H1 (cell line): ENCODE measurements around the gene PLA1A. TPM values are rescaled to one million over a fixed set of nuclear protein-coding genes. Genes with fewer than 3 reads are reported as not detected.

Source experiments
- CTCF ChIA-PET: fragments of 300-600 bp; sonication (Branson Sonifier 250); formaldehyde crosslinking; loops from one replicate; lab custom pipeline; 2021; ENCODE audit not compliant: partially characterized antibody; lab: Charles Lee
- POLR2A ChIA-PET: fragments of 300-600 bp; sonication (Branson Sonifier 250); formaldehyde crosslinking; loops from one replicate; lab custom pipeline; 2021; ENCODE audit warnings: inconsistent platforms; ENCODE audit not compliant: partially characterized antibody; lab: Charles Lee
- DNase-seq, 2 experiments: peaks; one replicate each; pipeline versions ENCODE4 v3.0.0 to v3.0.0-alpha.2; 2010 to 2022; ENCODE audit warnings: low spot score in 2 of 2, low read depth in 1 of 2, mixed read lengths in 1 of 2
- FAIRE-seq: peaks from 2 replicates; lab custom pipeline; 2011; peaks lifted over from hg19 to GRCh38; lab: Jason Lieb, UNC
- H2AFZ ChIP-seq: 2 replicates; pipeline ENCODE4 v1.8.1; 2012; ENCODE audit warnings: low read length, inconsistent platforms
- H2AK5ac ChIP-seq: 2 replicates; pipeline ENCODE4 v1.6.1; 2013; ENCODE audit warnings: low read depth, low read length
- H2BK120ac ChIP-seq: replicated peaks from 2 replicates; pipeline ENCODE3; 2013; ENCODE audit warnings: low read depth, low read length, inconsistent platforms
- H2BK12ac ChIP-seq: 2 replicates; pipeline ENCODE4 v1.6.1; 2013; ENCODE audit warnings: low read depth, low read length
- H2BK15ac ChIP-seq: 2 replicates; pipeline ENCODE4 v1.6.1; 2013; ENCODE audit warnings: low read length
- H2BK20ac ChIP-seq: 2 replicates; pipeline ENCODE4 v1.6.1; 2013; ENCODE audit warnings: low read length
- H2BK5ac ChIP-seq: 2 replicates; pipeline ENCODE4 v1.6.1; 2013; ENCODE audit warnings: low read depth, low read length
- H3K14ac ChIP-seq: 2 replicates; pipeline ENCODE4 v1.6.1; 2013; ENCODE audit warnings: inconsistent platforms; ENCODE audit not compliant: insufficient read length
- H3K18ac ChIP-seq: 2 replicates; pipeline ENCODE4 v1.6.1; 2013; ENCODE audit warnings: low read length; ENCODE audit errors: extremely low read depth
- H3K23ac ChIP-seq: 2 replicates; pipeline ENCODE4 v1.6.1; 2013; ENCODE audit warnings: inconsistent platforms; ENCODE audit not compliant: insufficient read length
- H3K23me2 ChIP-seq: 2 replicates; pipeline ENCODE4 v1.6.1; 2013; ENCODE audit warnings: low read depth, low read length
- H3K27ac ChIP-seq: 2 replicates; pipeline ENCODE4 v1.6.1; 2011; ENCODE audit warnings: low read depth, low read length, inconsistent platforms
- H3K27me3 ChIP-seq, 4 experiments: replicated peaks in 1 of 4; 1 replicate in 1 of 4; 2 replicates in 3 of 4; pipeline versions ENCODE4 v1.6.1 to v1.8.1; 2011 to 2013; ENCODE audit warnings: low read length in 3 of 4, mild to moderate bottlenecking in 3 of 4, inconsistent platforms in 2 of 4, mixed read lengths in 2 of 4, moderate library complexity in 1 of 4; ENCODE audit not compliant: control insufficient read depth in 3 of 4, insufficient read depth in 3 of 4; ENCODE audit errors: extremely low read depth in 1 of 4
- H3K36me3 ChIP-seq, 4 experiments: 2 replicates each; pipeline versions ENCODE4 v1.6.1 to v1.8.1; 2011 to 2013; ENCODE audit warnings: mild to moderate bottlenecking in 4 of 4, low read length in 3 of 4, moderate library complexity in 2 of 4, control low read depth in 1 of 4, inconsistent platforms in 1 of 4; ENCODE audit not compliant: insufficient read depth in 4 of 4, control insufficient read depth in 2 of 4
- H3K4ac ChIP-seq: replicated peaks from 2 replicates; pipeline ENCODE3; 2013; ENCODE audit warnings: low read length, low read depth, mixed read lengths, inconsistent platforms; ENCODE audit not compliant: insufficient read length
- H3K4me1 ChIP-seq, 4 experiments: replicated peaks in 1 of 4; 1 replicate in 1 of 4; 2 replicates in 3 of 4; pipeline versions ENCODE4 v1.6.1 to v1.8.1; 2011 to 2013; ENCODE audit warnings: low read length in 3 of 4, inconsistent platforms in 2 of 4, mixed read lengths in 1 of 4; ENCODE audit not compliant: insufficient read depth in 4 of 4, control insufficient read depth in 3 of 4
- H3K4me2 ChIP-seq, 2 experiments: 2 replicates each; pipeline versions ENCODE4 v1.6.1 to v1.8.1; 2011 to 2013; ENCODE audit warnings: low read depth in 2 of 2, low read length in 2 of 2, control low read depth in 1 of 2, inconsistent platforms in 1 of 2, mild to moderate bottlenecking in 1 of 2; ENCODE audit not compliant: insufficient read depth in 1 of 2
- H3K4me3 ChIP-seq, 4 experiments: fragments of 200-600, 300-600 bp in 1 of 4; sonication (generic), shearing (Covaris generic), sonication (Bioruptor Twin) in 1 of 4; 2 replicates each; pipeline versions ENCODE4 v1.5.1 to v1.8.1; 2011 to 2016; ENCODE audit warnings: low read length in 4 of 4, low read depth in 3 of 4, control low read depth in 2 of 4, inconsistent platforms in 2 of 4, mild to moderate bottlenecking in 2 of 4, mixed read lengths in 1 of 4, moderate library complexity in 1 of 4; ENCODE audit not compliant: insufficient read depth in 2 of 4; ENCODE audit errors: extremely low read depth in 1 of 4
- H3K56ac ChIP-seq: replicated peaks from 2 replicates; pipeline ENCODE3; 2013; ENCODE audit warnings: low read depth, mild to moderate bottlenecking, mixed read lengths, low read length, inconsistent platforms; ENCODE audit not compliant: insufficient read length
- H3K79me1 ChIP-seq: 2 replicates; pipeline ENCODE4 v1.6.1; 2013; ENCODE audit warnings: low read depth, low read length, control low read depth
- H3K79me2 ChIP-seq, 2 experiments: 2 replicates each; pipeline versions ENCODE4 v1.6.1 to v1.8.1; 2012 to 2013; ENCODE audit warnings: low read length in 2 of 2, mild to moderate bottlenecking in 2 of 2, inconsistent platforms in 1 of 2; ENCODE audit not compliant: insufficient read depth in 2 of 2, control insufficient read depth in 1 of 2
- H3K9ac ChIP-seq, 4 experiments: replicated peaks in 1 of 4; 1 replicate in 1 of 4; 2 replicates in 3 of 4; pipeline versions ENCODE4 v1.6.1 to v1.8.1; 2011 to 2013; ENCODE audit warnings: low read depth in 3 of 4, low read length in 3 of 4, control low read depth in 2 of 4, mild to moderate bottlenecking in 2 of 4, moderate library complexity in 2 of 4, inconsistent platforms in 1 of 4; ENCODE audit errors: extremely low read depth in 1 of 4
- H3K9me3 ChIP-seq, 2 experiments: 2 replicates each; pipeline versions ENCODE4 v1.6.1 to v1.8.1; 2012 to 2013; ENCODE audit warnings: mild to moderate bottlenecking in 2 of 2, moderate library complexity in 2 of 2, control low read depth in 1 of 2, inconsistent platforms in 1 of 2, low read depth in 1 of 2, low read length in 1 of 2, mixed read lengths in 1 of 2; ENCODE audit not compliant: insufficient read depth in 2 of 2
- H4K20me1 ChIP-seq, 2 experiments: replicated peaks in 1 of 2; 2 replicates each; pipeline versions ENCODE3 to v1.8.1; 2011 to 2013; ENCODE audit warnings: inconsistent platforms in 2 of 2, low read length in 2 of 2, mild to moderate bottlenecking in 1 of 2; ENCODE audit not compliant: insufficient read depth in 2 of 2, control insufficient read depth in 1 of 2
- H4K5ac ChIP-seq: 2 replicates; pipeline ENCODE4 v1.6.1; 2013; ENCODE audit warnings: low read length, low read depth, mixed read lengths, inconsistent platforms; ENCODE audit not compliant: insufficient read length
- H4K8ac ChIP-seq: 2 replicates; pipeline ENCODE4 v1.8.0; 2013; ENCODE audit warnings: mild to moderate bottlenecking, moderate library complexity, low read length, inconsistent platforms; ENCODE audit not compliant: insufficient read depth; ENCODE audit errors: extremely low read depth
- H4K91ac ChIP-seq: replicated peaks from 2 replicates; pipeline ENCODE3; 2013; ENCODE audit warnings: low read length, mixed read lengths, inconsistent platforms; ENCODE audit not compliant: insufficient read length
- MAX ChIP-seq: IDR thresholded peaks from 2 replicates; pipeline ENCODE4 v1.6.1; 2012; ENCODE audit warnings: inconsistent platforms
- PHF8 ChIP-seq: fragments of 200-600 bp; sonication (generic); conservative IDR thresholded peaks from 2 replicates; pipeline ENCODE4 v1.7.1; 2012; ENCODE audit warnings: low read depth, mild to moderate bottlenecking, inconsistent platforms, low read length, moderate library complexity
- RBBP5 ChIP-seq: IDR thresholded peaks from 2 replicates; pipeline ENCODE4 v1.7.1; 2012; ENCODE audit warnings: low read depth, mild to moderate bottlenecking, inconsistent platforms, low read length, moderate library complexity, borderline replicate concordance
- SP2 ChIP-seq: IDR thresholded peaks from 2 replicates; pipeline ENCODE4 v1.6.1; 2012; ENCODE audit warnings: mild to moderate bottlenecking, low read length, inconsistent platforms
- TBP ChIP-seq: IDR thresholded peaks from 2 replicates; pipeline ENCODE4 v1.6.1; 2011; ENCODE audit warnings: low read depth, low read length, improper control_type of control experiment
- WGBS, 2 experiments: shearing (Covaris generic) in 1 of 2; methylation state at CpG; one replicate each; pipeline versions ENCODE4 v1.1.6 to v1.1.7; 2013 to 2015; ENCODE audit warnings: low lambda C conversion rate in 2 of 2, mixed read lengths in 2 of 2, inconsistent platforms in 1 of 2, low coverage in 1 of 2, missing lambda C conversion rate in 1 of 2; ENCODE audit not compliant: insufficient replicate concordance in 2 of 2, insufficient coverage in 1 of 2, insufficient read length in 1 of 2; ENCODE audit errors: extremely low coverage in 1 of 2, missing lambda C conversion rate in 1 of 2; 5-methylcytosine and 5-hydroxymethylcytosine counted together
- polyA plus RNA-seq, 7 experiments: library from polyadenylated mRNA; depleted of rRNA in 3 of 7; stranded (reverse) in 5 of 7; unstranded in 2 of 7; fragments of >200 nt in 5 of 7; fragments of 200-250 nt in 2 of 7; gene quantifications; 1 replicate in 5 of 7; 2 replicates in 1 of 7; 4 replicates in 1 of 7; pipeline versions ENCODE4 v1.2.1 to v1.2.3, GENCODE V29; 2011 to 2013; ENCODE audit warnings: missing spikeins in 2 of 7, mixed read lengths in 2 of 7
- total RNA-seq: library from RNA; stranded (reverse); fragmentation: NEBNext Ultra II Directional; extraction: Animal tissue kit (Norgen Biotek cat#: 25700); gene quantifications from 2 replicates; pipeline ENCODE4 v1.2.1, GENCODE V29; 2021

Gene PLA1A
- total and polyA plus RNA-seq, 2 of the 8 experiments (the other 6 are each of a cell fraction or from before 2014, with no cell fraction given), result not detected

DNA sequence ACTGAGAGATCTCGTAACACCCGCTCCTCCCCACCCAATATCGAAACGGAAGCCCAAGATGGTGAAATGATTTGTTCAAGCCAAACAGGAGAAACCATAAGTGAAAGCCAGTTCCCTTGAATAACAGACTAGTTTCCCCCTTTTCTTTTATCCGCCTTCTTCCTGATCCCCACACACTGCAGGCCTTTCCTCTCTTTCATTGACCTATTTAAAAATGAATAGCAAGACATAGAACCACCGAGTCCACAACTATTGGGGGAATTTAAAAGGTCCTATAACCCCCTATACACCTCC, 79.9 kb downstream of the PLA1A start:
- Histone ChIP-seq H3K9ac (peak overlapping the region in 3 of 4 experiments; percentile 65 to 85 (median 80); a peak in 6 of 7 replicates), H4K20me1 (no peaks in the 10 kb centered on the region), H3K4me3 (peak overlapping the region; percentile 60 to 99 (median 82)), H4K8ac (no peak overlapping the region), H2BK120ac (no peak overlapping the region), H2BK12ac (no peak overlapping the region; the same call in 1 of the 2 replicates), H3K4ac (no peak overlapping the region), H3K27ac (peak overlapping the region; percentile 55; the same call in 1 of the 2 replicates), H2BK20ac (no peak overlapping the region), H2AK5ac (no peak overlapping the region), H4K5ac (peak overlapping the region; percentile 4), H3K79me1 (no peaks in the 10 kb centered on the region), H2AFZ (peak overlapping the region; percentile 86), H3K36me3 (peaks cover 0 to 21% (median 14%) of the 10 kb centered on the region in 4 experiments; a peak in 6 of 8 replicates), H4K91ac (no peak overlapping the region), H3K79me2 (peaks cover 0 to 18% of the 10 kb centered on the region in 2 experiments; a peak in 2 of 4 replicates), H3K18ac (peak overlapping the region; percentile 81; the same call in 1 of the 2 replicates), H3K14ac (no peak overlapping the region), H2BK5ac (peak overlapping the region; percentile 32; the same call in 1 of the 2 replicates), H2BK15ac (no peak overlapping the region), H3K23ac (no peak overlapping the region), H3K4me1 (no peaks in the 10 kb centered on the region), H3K4me2 (peak overlapping the region; percentile 71 to 83), H3K56ac (no peak overlapping the region), H3K9me3 (no peaks in the 10 kb centered on the region; a peak in 1 of 4 replicates), H3K27me3 (no peaks in the 10 kb centered on the region)
- POLR2A ChIA-PET, result interaction anchor here (1.0 to 1.5 kb wide), 4 partner anchors 10 to 214 kb away, joined by 3 to 5 read pairs (median 4); partner anchors contain the start of genes TIMMDC1 and TMEM39A
- CTCF ChIA-PET, result interaction anchor here (1.2 kb wide), 1 partner anchor 11 kb away, joined by 3 read pairs; no protein-coding TSS in a partner anchor
- FAIRE-seq, result no peak
- DNase-seq, result no peak
- TF ChIP-seq SP2 (peak; percentile 1; the same call in 1 of the 2 replicates), RBBP5 (0 out of 2 replicates have a peak, but pooled peaks have one; percentile 58), TBP (no peak), PHF8 (peak; percentile 0; the same call in 1 of the 2 replicates), MAX (peak; percentile 3; the same call in 1 of the 2 replicates)
- TF ChIP-seq, all 59 proteins: peak for 4
- 13% methylated on average over 6 of the region's 6 CpGs; no CpG with 5 or more reads in 1 of the 2 experiments for WGBS, 2 experiments
- peaks cover 6% of the 10 kb centered on the region for H3K23me2 ChIP-seq
